ENCODE results near the gene COX20.

The COX20 gene

DNA sequence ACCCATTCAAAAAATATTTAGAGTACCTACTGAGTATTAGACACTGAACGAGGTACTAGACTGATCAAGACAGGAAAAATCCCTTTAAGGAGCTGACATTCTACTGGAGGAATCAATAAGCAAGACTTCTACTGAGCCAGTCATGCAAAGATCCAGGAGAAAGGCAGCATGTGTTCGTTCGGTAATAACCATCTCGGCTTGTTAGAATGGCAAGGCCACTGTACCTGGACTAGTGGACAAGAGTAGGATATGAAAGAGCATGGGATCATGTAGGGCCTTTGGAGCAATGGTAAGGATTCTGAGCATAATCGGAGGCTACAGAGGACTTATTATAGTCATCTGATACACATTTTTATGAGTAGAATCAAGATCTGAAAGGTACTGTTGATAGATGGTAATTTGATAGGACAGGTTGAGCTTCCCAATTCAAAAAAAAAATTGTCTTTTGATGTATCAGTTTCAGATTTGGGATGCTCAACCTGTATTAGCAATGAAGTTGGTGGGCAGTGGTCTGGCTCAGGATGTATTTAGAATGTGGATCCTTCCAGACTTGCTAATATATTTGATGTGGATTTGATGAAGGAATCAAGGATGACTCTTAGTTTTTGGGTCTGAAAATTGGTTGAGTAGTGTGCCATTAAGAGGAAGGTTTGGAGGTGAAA is 2.3 kb downstream of the COX20 start:
- peaks cover 65% of the 10 kb centered on the region for H3K4me1 Mint-ChIP-seq (ENCODE audit: low read depth)
- no peaks in the 10 kb centered on the region for H3K9me3 Mint-ChIP-seq
- no peaks in the 10 kb centered on the region for H3K27me3 Mint-ChIP-seq
- DNase-seq = no peak
- peak overlapping the region; percentile 92 for H3K4me3 Mint-ChIP-seq
- H3K27ac Mint-ChIP-seq = peak overlapping the region; percentile 100
- H3K36me3 Mint-ChIP-seq (ENCODE audit: low read depth) = peaks cover 81% of the 10 kb centered on the region

GRCh38 chr1:244839656-244840055 is 4.2 kb downstream of the COX20 start:
- DNase-seq = no peak
- H3K4me1 Mint-ChIP-seq (ENCODE audit: low read depth) = peaks cover 71% of the 10 kb centered on the region
- peak overlapping the region; percentile 100 for H3K27ac Mint-ChIP-seq
- peaks cover 95% of the 10 kb centered on the region for H3K36me3 Mint-ChIP-seq (ENCODE audit: low read depth)
- H3K27me3 Mint-ChIP-seq = no peaks in the 10 kb centered on the region
- H3K4me3 Mint-ChIP-seq = peak overlapping the region; percentile 18
- H3K9me3 Mint-ChIP-seq = no peaks in the 10 kb centered on the region

GRCh38 chr1:244840219-244840794 is 4.8 kb downstream of the COX20 start:
- peaks cover 98% of the 10 kb centered on the region for H3K36me3 Mint-ChIP-seq (ENCODE audit: low read depth)
- no peaks in the 10 kb centered on the region for H3K9me3 Mint-ChIP-seq
- peak overlapping the region; percentile 77 for H3K27ac Mint-ChIP-seq
- peak overlapping the region; percentile 24 for H3K4me3 Mint-ChIP-seq
- H3K4me1 Mint-ChIP-seq (ENCODE audit: low read depth) = peaks cover 74% of the 10 kb centered on the region
- DNase-seq = no peak
- no peaks in the 10 kb centered on the region for H3K27me3 Mint-ChIP-seq

DNA sequence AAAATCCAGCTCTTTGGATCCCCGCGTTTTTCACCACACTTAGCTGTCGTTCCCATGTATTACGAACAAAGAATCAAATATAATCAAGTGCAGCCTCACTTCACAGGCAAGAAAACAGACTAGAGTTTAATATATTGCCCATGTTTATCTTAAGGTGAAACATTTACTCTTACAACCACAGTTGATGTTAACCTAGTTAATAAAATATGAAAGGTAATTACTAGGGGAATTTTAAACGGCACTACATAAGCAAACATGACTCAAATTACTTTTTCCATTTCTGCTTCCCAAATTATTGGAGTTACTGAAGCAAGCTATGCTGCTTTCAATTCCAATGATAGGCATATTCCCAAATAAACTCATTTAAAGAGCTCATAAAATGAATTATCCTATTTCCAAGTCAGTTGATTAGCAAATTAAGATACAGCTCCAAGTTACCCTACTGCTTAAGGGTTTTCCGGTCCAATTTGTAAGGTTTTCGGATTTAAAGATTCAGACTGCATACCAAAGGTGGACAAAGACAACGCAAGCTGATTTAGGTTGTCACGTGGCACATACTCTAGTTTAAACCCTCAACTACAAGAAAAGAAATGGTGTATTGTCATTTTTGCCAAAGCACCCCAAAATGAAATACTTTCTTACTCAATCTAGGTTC is 5.9 kb downstream of the COX20 start:
- DNase-seq = no peak
- H3K4me1 Mint-ChIP-seq (ENCODE audit: low read depth) = peaks cover 81% of the 10 kb centered on the region
- H3K36me3 Mint-ChIP-seq (ENCODE audit: low read depth) = peaks cover 100% of the 10 kb centered on the region
- H3K27me3 Mint-ChIP-seq = no peaks in the 10 kb centered on the region
- no peak overlapping the region for H3K4me3 Mint-ChIP-seq
- peak overlapping the region; percentile 77 for H3K27ac Mint-ChIP-seq
- H3K9me3 Mint-ChIP-seq = no peaks in the 10 kb centered on the region

- H3K4me3 Mint-ChIP-seq = no peak overlapping the region
- no peak for DNase-seq
- peaks cover 100% of the 10 kb centered on the region for H3K36me3 Mint-ChIP-seq (ENCODE audit: low read depth)
- H3K27ac Mint-ChIP-seq = peak overlapping the region; percentile 84
- H3K4me1 Mint-ChIP-seq (ENCODE audit: low read depth) = peaks cover 79% of the 10 kb centered on the region
- no peaks in the 10 kb centered on the region for H3K9me3 Mint-ChIP-seq
- H3K27me3 Mint-ChIP-seq = no peaks in the 10 kb centered on the region
Measured at GRCh38 chr1:244843148-244843978, 7.9 kb downstream of the COX20 start.

GRCh38 chr1:244844155-244845121 is 9.0 kb downstream of the COX20 start:
- peak overlapping the region; percentile 6 for H3K4me3 Mint-ChIP-seq
- no peak for DNase-seq
- H3K4me1 Mint-ChIP-seq (ENCODE audit: low read depth) = peaks cover 79% of the 10 kb centered on the region
- no peaks in the 10 kb centered on the region for H3K9me3 Mint-ChIP-seq
- H3K36me3 Mint-ChIP-seq (ENCODE audit: low read depth) = peaks cover 100% of the 10 kb centered on the region
- no peaks in the 10 kb centered on the region for H3K27me3 Mint-ChIP-seq
- H3K27ac Mint-ChIP-seq = peak overlapping the region; percentile 84

- H3K27ac Mint-ChIP-seq = peak overlapping the region; percentile 70
Measured at GRCh38 chr1:244846653-244847052, 11.2 kb downstream of the COX20 start.

GRCh38 chr1:244849189-244849866 is 13.9 kb downstream of the COX20 start:
- no peaks in the 10 kb centered on the region for H3K9me3 Mint-ChIP-seq
- H3K36me3 Mint-ChIP-seq (ENCODE audit: low read depth) = peaks cover 100% of the 10 kb centered on the region
- no peak overlapping the region for H3K4me3 Mint-ChIP-seq
- H3K27ac Mint-ChIP-seq = peak overlapping the region; percentile 85
- peaks cover 77% of the 10 kb centered on the region for H3K4me1 Mint-ChIP-seq (ENCODE audit: low read depth)
- H3K27me3 Mint-ChIP-seq = no peaks in the 10 kb centered on the region
- DNase-seq = no peak

More at GRCh38 chr1:244846653-244847052, 11.2 kb downstream of the COX20 start:
- Mint-ChIP-seq H3K9me3 (no peaks in the 10 kb centered on the region), H3K4me1 (ENCODE audit: low read depth) (peaks cover 77% of the 10 kb centered on the region), H3K27me3 (no peaks in the 10 kb centered on the region), H3K36me3 (ENCODE audit: low read depth) (peaks cover 100% of the 10 kb centered on the region), H3K4me3 (no peak overlapping the region)
- DNase-seq = no peak

- Mint-ChIP-seq H3K4me3 (no peak overlapping the region), H3K4me1 (ENCODE audit: low read depth) (peaks cover 79% of the 10 kb centered on the region), H3K36me3 (ENCODE audit: low read depth) (peaks cover 100% of the 10 kb centered on the region), H3K9me3 (no peaks in the 10 kb centered on the region), H3K27ac (peak overlapping the region; percentile 86), H3K27me3 (no peaks in the 10 kb centered on the region)
- DNase-seq = no peak
Measured at GRCh38 chr1:244850099-244850852, 14.8 kb downstream of the COX20 start.

- peaks cover 100% of the 10 kb centered on the region for H3K36me3 Mint-ChIP-seq (ENCODE audit: low read depth)
- peaks cover 81% of the 10 kb centered on the region for H3K4me1 Mint-ChIP-seq (ENCODE audit: low read depth)
Measured at GRCh38 chr1:244850896-244851295, 15.4 kb downstream of the COX20 start.

GRCh38 chr1:244851546-244852231 is 16.2 kb downstream of the COX20 start:
- Mint-ChIP-seq H3K4me3 (no peak overlapping the region), H3K36me3 (ENCODE audit: low read depth) (peaks cover 100% of the 10 kb centered on the region), H3K9me3 (no peaks in the 10 kb centered on the region), H3K27ac (peak overlapping the region; percentile 85), H3K4me1 (ENCODE audit: low read depth) (peaks cover 84% of the 10 kb centered on the region), H3K27me3 (no peaks in the 10 kb centered on the region)
- no peak for DNase-seq

More at GRCh38 chr1:244850896-244851295, 15.4 kb downstream of the COX20 start:
- no peak for DNase-seq
- Mint-ChIP-seq H3K9me3 (no peaks in the 10 kb centered on the region), H3K4me3 (no peak overlapping the region), H3K27ac (peak overlapping the region; percentile 86), H3K27me3 (no peaks in the 10 kb centered on the region)

DNA sequence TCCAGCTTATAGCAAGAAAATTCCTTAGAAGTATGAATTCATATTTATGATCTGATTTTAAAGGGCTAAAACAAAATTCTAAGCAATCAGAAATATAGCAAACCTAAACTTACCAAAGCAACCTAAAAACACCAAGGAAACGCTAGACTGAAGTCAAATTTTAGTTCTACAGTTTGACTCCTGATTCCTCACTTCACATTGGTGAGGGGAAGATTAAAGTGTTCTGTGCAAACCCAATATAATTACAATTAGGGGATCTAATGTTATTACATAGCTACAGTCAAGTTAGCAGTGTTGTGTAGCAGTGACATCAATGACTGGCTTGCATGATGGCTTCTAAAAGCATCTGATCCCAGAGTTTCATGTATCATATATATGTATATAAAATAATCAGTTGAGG is 17.2 kb downstream of the COX20 start:
- Mint-ChIP-seq H3K27ac (peak overlapping the region; percentile 85), H3K4me1 (ENCODE audit: low read depth) (peaks cover 89% of the 10 kb centered on the region), H3K9me3 (no peaks in the 10 kb centered on the region), H3K27me3 (no peaks in the 10 kb centered on the region), H3K4me3 (no peak overlapping the region), H3K36me3 (ENCODE audit: low read depth) (peaks cover 100% of the 10 kb centered on the region)
- DNase-seq = no peak

All from activated T-cell treated with anti-CD3 and anti-CD28 coated beads, Interleukin-2, amount 50 U/mL, for 24 hours (primary cell).